ENCODE results near the gene SUCLA2. TPM values are rescaled to one million over a fixed set of nuclear protein-coding genes. Genes with fewer than 3 reads are reported as not detected.

Gene SUCLA2
- total RNA-seq, 1 experiment from 2014 or later: 53.9 TPM

- Histone ChIP-seq H2AK5ac (ENCODE audit: insufficient read length, low read length) (no peak overlapping the region), H2BK12ac (ENCODE audit: insufficient read length, low read depth, low read length) (no peak overlapping the region), H3K9me3 (ENCODE audit: control insufficient read depth, low read depth, low read length) (peaks cover 35% of the 10 kb centered on the region)
Observed at GRCh38 chr13:47955836-47956235, 45.2 kb downstream of the SUCLA2 start.

More at GRCh38 chr13:47955836-47956235, 45.2 kb downstream of the SUCLA2 start:
- Histone ChIP-seq H3K27ac (ENCODE audit: insufficient read length, low read depth, low read length) (no peak overlapping the region), H3K23me2 (ENCODE audit: insufficient read length, low read depth, low read length, poor library complexity, severe bottlenecking) (no peaks in the 10 kb centered on the region), H3K79me1 (ENCODE audit: insufficient read depth, low read depth, low read length, poor library complexity, severe bottlenecking) (no peaks in the 10 kb centered on the region), H3K4ac (ENCODE audit: low read depth, low read length) (no peak overlapping the region), H4K20me1 (ENCODE audit: control insufficient read depth, insufficient read depth, insufficient read length) (no peaks in the 10 kb centered on the region), H2BK5ac (ENCODE audit: insufficient read length, low read length) (no peak overlapping the region), H3K27me3 (ENCODE audit: insufficient read depth, low read length) (no peaks in the 10 kb centered on the region), H3T11ph (ENCODE audit: low read length) (no peak overlapping the region), H2AFZ (ENCODE audit: low read length) (no peak overlapping the region), H4K8ac (replicated peaks; ENCODE audit: insufficient read length, low read depth, low read length) (no peak overlapping the region), H2BK120ac (ENCODE audit: low read depth, low read length, poor library complexity, severe bottlenecking) (no peak overlapping the region), H3K4me1 (ENCODE audit: insufficient read depth, low read length) (no peaks in the 10 kb centered on the region), H2BK20ac (ENCODE audit: low read depth, low read length, poor library complexity, severe bottlenecking) (no peak overlapping the region), H2BK15ac (ENCODE audit: low read depth, low read length) (no peak overlapping the region), H3K18ac (ENCODE audit: insufficient read length, low read depth, low read length) (no peak overlapping the region), H3K9ac (ENCODE audit: extremely low read depth, insufficient read length, low read length) (no peak overlapping the region), H4K91ac (ENCODE audit: insufficient read length, low read depth, low read length) (no peak overlapping the region), H3K14ac (ENCODE audit: insufficient read depth, low read length) (no peak overlapping the region), H3K56ac (ENCODE audit: insufficient read length, low read depth, low read length) (no peak overlapping the region), H3K23ac (ENCODE audit: insufficient read length, low read depth, low read length) (no peak overlapping the region), H3K4me2 (ENCODE audit: insufficient read depth, insufficient read length, low read length) (no peak overlapping the region), H3K79me2 (ENCODE audit: insufficient read depth, low read length) (no peaks in the 10 kb centered on the region), H4K5ac (ENCODE audit: insufficient read length, low read depth, low read length) (no peak overlapping the region)
- Mint-ChIP-seq H3K27ac (no peak overlapping the region), H3K4me1 (no peaks in the 10 kb centered on the region), H3K27me3 (ENCODE audit: low read depth) (no peaks in the 10 kb centered on the region; the same call in none of the 2 replicates), H3K9me3 (peaks cover 53% of the 10 kb centered on the region in 2 experiments), H3K36me3 (ENCODE audit: insufficient read depth in 1 of 3, low read depth in 3 of 3) (peaks cover 65 to 80% (median 76%) of the 10 kb centered on the region in 3 experiments), H3K4me3 (no peak overlapping the region)
- no peak for DNase-seq
- TF ChIP-seq, protein P1, sequence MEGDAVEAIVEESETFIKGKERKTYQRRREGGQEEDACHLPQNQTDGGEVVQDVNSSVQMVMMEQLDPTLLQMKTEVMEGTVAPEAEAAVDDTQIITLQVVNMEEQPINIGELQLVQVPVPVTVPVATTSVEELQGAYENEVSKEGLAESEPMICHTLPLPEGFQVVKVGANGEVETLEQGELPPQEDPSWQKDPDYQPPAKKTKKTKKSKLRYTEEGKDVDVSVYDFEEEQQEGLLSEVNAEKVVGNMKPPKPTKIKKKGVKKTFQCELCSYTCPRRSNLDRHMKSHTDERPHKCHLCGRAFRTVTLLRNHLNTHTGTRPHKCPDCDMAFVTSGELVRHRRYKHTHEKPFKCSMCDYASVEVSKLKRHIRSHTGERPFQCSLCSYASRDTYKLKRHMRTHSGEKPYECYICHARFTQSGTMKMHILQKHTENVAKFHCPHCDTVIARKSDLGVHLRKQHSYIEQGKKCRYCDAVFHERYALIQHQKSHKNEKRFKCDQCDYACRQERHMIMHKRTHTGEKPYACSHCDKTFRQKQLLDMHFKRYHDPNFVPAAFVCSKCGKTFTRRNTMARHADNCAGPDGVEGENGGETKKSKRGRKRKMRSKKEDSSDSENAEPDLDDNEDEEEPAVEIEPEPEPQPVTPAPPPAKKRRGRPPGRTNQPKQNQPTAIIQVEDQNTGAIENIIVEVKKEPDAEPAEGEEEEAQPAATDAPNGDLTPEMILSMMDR (conservative IDR thresholded peaks at IDR 0.05): no peak
- WGBS (ENCODE audit: extremely low coverage, insufficient read length, low lambda C conversion rate): no CpG with 5 or more reads among the region's 2 CpGs

All from H9 (cell line).